Lung (tissue), 12 donors: ENCODE data around the gene PSMB11. TPM values are rescaled to one million over a fixed set of nuclear protein-coding genes. Genes with fewer than 3 reads are reported as not detected.

ENCODE experiments used
- ATAC-seq: fragments of 200-7000 bp; cut with Tn5 transposase; one replicate; pipeline ENCODE4 v1.9.1; 2020; ENCODE audit warnings: moderate number of reproducible peaks; ENCODE audit not compliant: insufficient read depth, low FRiP score
- DNase-seq, 3 donors: peaks; one replicate each; pipeline ENCODE4 v3.0.0-alpha.2; 2013 to 2017
- H3K27ac ChIP-seq, 2 donors: one replicate each; pipeline ENCODE4 v1.5.1; 2013; ENCODE audit warnings: mild to moderate bottlenecking in 2 of 2, moderate library complexity in 2 of 2, control low read depth in 1 of 2, inconsistent platforms in 1 of 2, low read depth in 1 of 2, low read length in 1 of 2
- H3K27me3 ChIP-seq, 3 donors: one replicate each; pipeline ENCODE4 v1.5.1; 2013; ENCODE audit warnings: low read length in 2 of 3; ENCODE audit not compliant: control insufficient read depth in 3 of 3, insufficient read depth in 3 of 3
- H3K36me3 ChIP-seq, 4 donors: one replicate each; pipeline ENCODE4 v1.5.1; 2013; ENCODE audit warnings: low read length in 4 of 4, mild to moderate bottlenecking in 1 of 4, moderate library complexity in 1 of 4; ENCODE audit not compliant: control insufficient read depth in 4 of 4, insufficient read depth in 4 of 4
- H3K4me1 ChIP-seq, 5 donors: one replicate each; pipeline ENCODE4 v1.5.1; 2013; ENCODE audit warnings: low read length in 5 of 5, mild to moderate bottlenecking in 2 of 5, moderate library complexity in 1 of 5; ENCODE audit not compliant: control insufficient read depth in 5 of 5, insufficient read depth in 5 of 5
- H3K4me3 ChIP-seq: one replicate; pipeline ENCODE4 v1.5.1; 2013; ENCODE audit warnings: mild to moderate bottlenecking, control low read depth, moderate library complexity
- H3K9ac ChIP-seq, 2 donors: one replicate each; pipeline ENCODE4 v1.5.1; 2013; ENCODE audit warnings: low read length in 2 of 2, control low read depth in 1 of 2; ENCODE audit not compliant: insufficient read depth in 1 of 2
- H3K9me3 ChIP-seq, 4 donors: one replicate each; pipeline ENCODE4 v1.5.1; 2013; ENCODE audit warnings: low read length in 3 of 4, mild to moderate bottlenecking in 1 of 4, moderate library complexity in 1 of 4; ENCODE audit not compliant: control insufficient read depth in 4 of 4, insufficient read depth in 3 of 4
- WGBS, 2 donors: extraction: QIAGEN DNeasy Blood & Tissue Kit; methylation state at CpG; one replicate each; pipeline ENCODE4 v1.1.7; 2013; 5-methylcytosine and 5-hydroxymethylcytosine counted together
- polyA plus RNA-seq, 2 donors: library from polyadenylated mRNA; stranded (reverse); fragments of 200-250 nt; gene quantifications; one replicate each; pipeline ENCODE4 v1.2.1, GENCODE V29; 2013
- total RNA-seq, 2 donors: library from RNA; depleted of rRNA in 1 of 2; stranded (reverse); fragments of >200 nt in 1 of 2; gene quantifications; one replicate each; pipeline ENCODE4 v1.2.1, GENCODE V29; 2014 to 2021
- TF ChIP-seq, protein P1 (sequence below): IDR thresholded peaks from 2 replicates; pipeline ENCODE4 v1.5.1; 2012; ENCODE audit warnings: mild to moderate bottlenecking; ENCODE audit errors: control extremely low read depth, extremely low read depth
- donor health status: control.
- donor health status: control.
- donor health status: Bipolar disorder and iron deficiency.
- donor health status: healthy.
- donor health status: DM: yes; HTN: yes; CAD: no.

PSMB11 gene
- total and polyA plus RNA-seq, 4 donors: not detected

DNA sequence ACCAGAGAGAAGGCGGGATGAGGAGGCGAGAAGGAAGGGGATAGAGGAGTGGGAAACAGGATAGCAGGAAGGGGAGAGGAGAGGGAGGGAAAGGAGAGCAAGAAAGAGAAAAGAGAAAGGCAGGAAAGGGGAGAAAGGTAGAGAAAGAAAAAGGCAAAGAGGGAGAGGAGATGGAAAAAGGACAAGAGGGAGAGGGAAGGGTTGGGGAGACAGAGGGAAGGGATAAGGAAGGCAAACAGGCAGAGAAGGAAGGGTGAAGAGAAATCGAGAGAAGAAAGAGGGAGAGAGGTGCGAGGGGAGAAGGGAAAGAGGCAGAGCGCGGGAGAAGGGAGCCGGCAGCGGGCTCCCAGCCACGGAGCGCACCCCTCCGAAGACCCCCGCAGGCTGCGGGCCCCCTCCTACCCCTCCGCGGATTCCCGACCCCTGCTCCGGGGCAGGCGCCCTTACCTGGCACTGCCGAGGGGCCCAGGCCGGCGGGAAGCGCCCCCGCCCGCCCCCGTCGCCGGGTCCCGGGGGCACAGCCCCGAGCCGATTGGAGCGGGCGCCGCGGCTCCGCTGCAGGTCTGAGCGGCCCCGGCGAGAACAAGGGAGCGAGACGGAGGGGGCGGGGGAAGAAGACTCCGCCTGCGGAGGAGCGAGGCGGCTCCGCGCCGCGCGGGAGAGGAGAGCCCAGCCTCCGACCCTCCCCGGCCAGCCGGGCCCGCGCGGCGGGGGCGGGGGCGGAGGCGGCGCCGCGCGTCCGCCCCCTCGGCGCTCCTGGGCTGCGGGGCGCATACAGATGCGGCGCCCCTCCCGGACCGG is 15.1 kb downstream of the PSMB11 start, which contains the start of gene CDH24:
TSS of gene CDH24 (minus strand) at position 565 of the 801 bp plus-strand sequence. CDS start 1,787 bp downstream, outside the sequence.
- no peaks in the 10 kb centered on the region for H3K27me3 ChIP-seq
- H3K9ac ChIP-seq: peak within 1 kb of the TSS in 1 of 2 donors; percentile 67

DNA sequence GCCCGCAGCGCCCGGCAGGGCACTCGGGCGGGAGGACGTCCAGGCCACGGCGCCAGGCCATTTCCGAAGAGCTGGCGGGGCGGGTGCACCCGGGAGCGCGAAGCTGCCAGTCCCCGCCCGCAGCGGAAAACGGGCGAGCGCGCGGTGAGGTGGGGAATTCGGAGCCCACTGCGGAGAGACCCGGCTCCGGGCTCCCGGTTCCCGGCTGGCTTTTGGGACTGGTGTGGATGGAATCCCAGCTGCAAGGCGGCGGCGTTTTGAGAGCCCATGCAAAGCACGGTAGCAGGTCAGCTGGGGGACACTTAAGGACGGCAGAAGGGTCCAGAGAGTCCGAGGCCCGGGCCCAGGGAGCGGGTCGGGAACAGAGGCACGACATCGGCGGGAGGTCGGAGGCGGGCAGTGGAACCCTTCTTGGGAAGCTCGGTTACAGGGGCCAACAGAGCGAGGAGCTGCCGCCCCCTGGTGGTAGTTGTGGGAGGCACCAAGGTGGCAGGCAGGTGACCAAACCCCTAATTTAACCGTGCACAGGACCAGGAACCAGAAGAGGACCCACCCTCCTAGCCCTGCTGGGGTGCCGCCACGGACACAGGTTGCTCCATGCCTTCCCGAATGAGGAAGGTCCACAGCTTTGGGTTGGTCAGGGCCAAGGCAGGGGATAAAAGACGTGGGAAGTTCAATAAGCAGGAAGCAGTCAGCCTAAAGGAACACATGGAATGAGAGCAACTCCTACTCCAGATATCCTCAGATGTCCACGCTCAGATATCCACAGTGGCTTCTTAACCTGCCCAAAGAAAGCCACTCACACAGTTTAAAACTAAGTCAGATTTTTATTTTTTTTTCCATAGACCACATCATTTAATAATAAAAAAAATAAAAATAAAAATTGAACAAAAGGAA is 16.0 kb downstream of the PSMB11 start:
- TF ChIP-seq, protein P1, sequence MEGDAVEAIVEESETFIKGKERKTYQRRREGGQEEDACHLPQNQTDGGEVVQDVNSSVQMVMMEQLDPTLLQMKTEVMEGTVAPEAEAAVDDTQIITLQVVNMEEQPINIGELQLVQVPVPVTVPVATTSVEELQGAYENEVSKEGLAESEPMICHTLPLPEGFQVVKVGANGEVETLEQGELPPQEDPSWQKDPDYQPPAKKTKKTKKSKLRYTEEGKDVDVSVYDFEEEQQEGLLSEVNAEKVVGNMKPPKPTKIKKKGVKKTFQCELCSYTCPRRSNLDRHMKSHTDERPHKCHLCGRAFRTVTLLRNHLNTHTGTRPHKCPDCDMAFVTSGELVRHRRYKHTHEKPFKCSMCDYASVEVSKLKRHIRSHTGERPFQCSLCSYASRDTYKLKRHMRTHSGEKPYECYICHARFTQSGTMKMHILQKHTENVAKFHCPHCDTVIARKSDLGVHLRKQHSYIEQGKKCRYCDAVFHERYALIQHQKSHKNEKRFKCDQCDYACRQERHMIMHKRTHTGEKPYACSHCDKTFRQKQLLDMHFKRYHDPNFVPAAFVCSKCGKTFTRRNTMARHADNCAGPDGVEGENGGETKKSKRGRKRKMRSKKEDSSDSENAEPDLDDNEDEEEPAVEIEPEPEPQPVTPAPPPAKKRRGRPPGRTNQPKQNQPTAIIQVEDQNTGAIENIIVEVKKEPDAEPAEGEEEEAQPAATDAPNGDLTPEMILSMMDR: peak; percentile 91

More for the DNA sequence above, 15.1 kb downstream of the PSMB11 start, which contains the start of gene CDH24:
- Histone ChIP-seq H3K4me3 (peak within 1 kb of the TSS; percentile 51), H3K9me3 (no peaks in the 10 kb centered on the region), H3K36me3 (peaks cover under 1 to 27% (median 16%) of the 10 kb centered on the region in 4 donors), H3K4me1 (peaks cover under 1 to 21% (median 4%) of the 10 kb centered on the region in 5 donors), H3K27ac (peak within 1 kb of the TSS in 1 of 2 donors; percentile 55)
- DNase-seq: peak; percentile 80 to 90 (median 85)
- WGBS, 2 donors: 2% methylated on average over 37 to 73 of the region's 73 CpGs
- ATAC-seq: peak; percentile 46
- TF ChIP-seq, protein P1: no peak

DNA sequence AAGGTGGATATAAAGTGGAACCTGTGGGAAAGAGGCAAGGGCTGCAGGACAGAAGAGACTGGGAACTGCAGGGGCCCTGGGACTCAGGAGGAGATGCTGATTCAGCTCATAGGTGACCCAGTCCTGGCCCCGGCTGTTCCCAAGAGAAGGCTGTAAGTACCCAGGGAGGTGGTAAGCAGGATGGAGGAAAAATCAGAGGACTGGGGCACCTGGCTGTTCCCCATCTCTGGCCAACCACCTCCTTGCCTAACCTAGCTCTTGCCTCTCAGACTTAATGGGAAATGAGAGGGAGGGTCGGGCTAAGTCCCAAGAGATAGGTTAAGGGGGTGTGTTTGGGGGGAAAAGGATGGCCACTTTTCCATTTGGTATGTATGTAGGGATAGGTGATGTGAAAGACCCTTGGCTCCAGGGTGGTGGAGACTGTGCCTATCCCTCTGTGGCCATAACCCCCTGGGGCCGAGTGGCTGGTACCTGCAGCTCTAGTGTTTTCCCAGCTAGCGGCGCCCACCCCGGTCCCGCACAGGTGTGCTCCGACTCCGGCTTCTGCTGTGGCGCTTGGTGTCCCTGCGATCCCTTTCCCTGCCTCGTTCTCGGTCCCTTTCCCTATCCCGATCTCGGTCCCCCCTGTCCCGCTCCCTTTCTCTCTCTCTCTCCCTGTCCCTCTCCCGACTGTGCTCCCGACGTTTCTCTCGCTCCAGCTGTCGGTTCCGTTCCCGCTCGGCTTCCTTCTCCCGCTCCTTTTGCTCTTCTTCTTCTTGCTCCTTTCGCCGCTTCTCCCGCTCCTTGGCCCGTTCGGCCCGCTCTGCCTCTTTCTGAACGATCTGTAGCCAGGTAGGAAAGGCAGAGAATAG is 16.9 kb downstream of the PSMB11 start:
- H3K9ac ChIP-seq: no peak overlapping the region
- TF ChIP-seq, protein P1: no peak
- H3K27me3 ChIP-seq: no peaks in the 10 kb centered on the region
- no peak overlapping the region for H3K27ac ChIP-seq
- 91 to 92% methylated on average over 32 of the region's 32 CpGs for WGBS, 2 donors
- H3K4me3 ChIP-seq: no peak overlapping the region
- peak in 1 of 3 donors; percentile 12 for DNase-seq
- H3K4me1 ChIP-seq: peaks cover 2 to 25% (median 8%) of the 10 kb centered on the region in 5 donors
- H3K9me3 ChIP-seq: no peaks in the 10 kb centered on the region
- peaks cover 16 to 42% (median 33%) of the 10 kb centered on the region in 4 donors for H3K36me3 ChIP-seq
- no peak for ATAC-seq

More for the DNA sequence above, 16.0 kb downstream of the PSMB11 start:
- 1% methylated on average over 50 to 51 of the region's 51 CpGs for WGBS, 2 donors
- Histone ChIP-seq H3K4me1 (peaks cover 2 to 25% (median 8%) of the 10 kb centered on the region in 5 donors), H3K4me3 (peak overlapping the region; percentile 51), H3K9ac (no peak overlapping the region), H3K9me3 (no peaks in the 10 kb centered on the region), H3K36me3 (peaks cover 9 to 35% (median 24%) of the 10 kb centered on the region in 4 donors), H3K27ac (peak overlapping the region in 1 of 2 donors; percentile 55), H3K27me3 (no peaks in the 10 kb centered on the region)
- ATAC-seq (peak; percentile 80), DNase-seq (peak; percentile 92 to 93 (median 92))
